ENCODE results near the gene USF3. TPM values are rescaled to one million over a fixed set of nuclear protein-coding genes. Genes with fewer than 3 reads are reported as not detected.

The USF3 gene
- total and polyA plus RNA-seq, 2 of the 13 experiments (the other 11 are each of a cell fraction or from before 2014, with no cell fraction given) = 6.3 to 15.2 TPM

GRCh38 chr3:113696658-113697499 lies 437 bp upstream of the USF3 start (continued):
- TF ChIP-seq ZNF513 (CRISPR knock-in tag; conservative IDR thresholded peaks at IDR 0.05) (no peak), ZNF883 (CRISPR knock-in tag; IDR thresholded peaks at IDR 0.05; ENCODE audit: not compliant biosample characterization) (peak; percentile 33), ZBTB49 (CRISPR knock-in tag; IDR thresholded peaks at IDR 0.05; ENCODE audit: borderline replicate concordance) (no peak), ZNF207 (IDR thresholded peaks at IDR 0.05; ENCODE audit: borderline replicate concordance) (no peak), ZNF749 (CRISPR knock-in tag; IDR thresholded peaks at IDR 0.05; ENCODE audit: borderline replicate concordance) (no peak), PBX3 (CRISPR knock-in tag; IDR thresholded peaks at IDR 0.05; ENCODE audit: borderline replicate concordance) (peak; percentile 54; the same call in 1 of the 2 replicates), ZBTB37 (CRISPR knock-in tag; IDR thresholded peaks at IDR 0.05) (no peak)
- TF ChIP-seq, protein P1, sequence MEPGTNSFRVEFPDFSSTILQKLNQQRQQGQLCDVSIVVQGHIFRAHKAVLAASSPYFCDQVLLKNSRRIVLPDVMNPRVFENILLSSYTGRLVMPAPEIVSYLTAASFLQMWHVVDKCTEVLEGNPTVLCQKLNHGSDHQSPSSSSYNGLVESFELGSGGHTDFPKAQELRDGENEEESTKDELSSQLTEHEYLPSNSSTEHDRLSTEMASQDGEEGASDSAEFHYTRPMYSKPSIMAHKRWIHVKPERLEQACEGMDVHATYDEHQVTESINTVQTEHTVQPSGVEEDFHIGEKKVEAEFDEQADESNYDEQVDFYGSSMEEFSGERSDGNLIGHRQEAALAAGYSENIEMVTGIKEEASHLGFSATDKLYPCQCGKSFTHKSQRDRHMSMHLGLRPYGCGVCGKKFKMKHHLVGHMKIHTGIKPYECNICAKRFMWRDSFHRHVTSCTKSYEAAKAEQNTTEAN (CRISPR knock-in tag; conservative IDR thresholded peaks at IDR 0.05) = 0 out of 2 replicates have a peak, but pooled peaks have one; percentile 31
- TF ChIP-seq, protein P2, sequence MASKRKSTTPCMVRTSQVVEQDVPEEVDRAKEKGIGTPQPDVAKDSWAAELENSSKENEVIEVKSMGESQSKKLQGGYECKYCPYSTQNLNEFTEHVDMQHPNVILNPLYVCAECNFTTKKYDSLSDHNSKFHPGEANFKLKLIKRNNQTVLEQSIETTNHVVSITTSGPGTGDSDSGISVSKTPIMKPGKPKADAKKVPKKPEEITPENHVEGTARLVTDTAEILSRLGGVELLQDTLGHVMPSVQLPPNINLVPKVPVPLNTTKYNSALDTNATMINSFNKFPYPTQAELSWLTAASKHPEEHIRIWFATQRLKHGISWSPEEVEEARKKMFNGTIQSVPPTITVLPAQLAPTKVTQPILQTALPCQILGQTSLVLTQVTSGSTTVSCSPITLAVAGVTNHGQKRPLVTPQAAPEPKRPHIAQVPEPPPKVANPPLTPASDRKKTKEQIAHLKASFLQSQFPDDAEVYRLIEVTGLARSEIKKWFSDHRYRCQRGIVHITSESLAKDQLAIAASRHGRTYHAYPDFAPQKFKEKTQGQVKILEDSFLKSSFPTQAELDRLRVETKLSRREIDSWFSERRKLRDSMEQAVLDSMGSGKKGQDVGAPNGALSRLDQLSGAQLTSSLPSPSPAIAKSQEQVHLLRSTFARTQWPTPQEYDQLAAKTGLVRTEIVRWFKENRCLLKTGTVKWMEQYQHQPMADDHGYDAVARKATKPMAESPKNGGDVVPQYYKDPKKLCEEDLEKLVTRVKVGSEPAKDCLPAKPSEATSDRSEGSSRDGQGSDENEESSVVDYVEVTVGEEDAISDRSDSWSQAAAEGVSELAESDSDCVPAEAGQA (IDR thresholded peaks at IDR 0.05; ENCODE audit: low read depth) = no peak
- TF ChIP-seq, protein P2 (CRISPR knock-in tag; IDR thresholded peaks at IDR 0.05; ENCODE audit: borderline replicate concordance) = no peak
